Liver (tissue), 9 donors: ENCODE measurements around the gene CDK17. TPM values are rescaled to one million over a fixed set of nuclear protein-coding genes. Genes with fewer than 3 reads are reported as not detected.

ENCODE experiments used
- DNase-seq: peaks from one replicate; pipeline ENCODE4 v3.0.0-alpha.2; 2017; ENCODE audit warnings: low spot score
- H3K27ac ChIP-seq, 2 donors: one replicate each; pipeline ENCODE4 v1.7.0; 2013; ENCODE audit warnings: inconsistent platforms in 2 of 2, low read length in 2 of 2, control low read depth in 1 of 2, low read depth in 1 of 2, mild to moderate bottlenecking in 1 of 2
- H3K27me3 ChIP-seq, 4 donors: one replicate each; pipeline versions ENCODE4 v1.6.1 to v1.7.0; 2013; ENCODE audit warnings: low read length in 3 of 4, inconsistent platforms in 1 of 4, mild to moderate bottlenecking in 1 of 4, moderate library complexity in 1 of 4; ENCODE audit not compliant: control insufficient read depth in 4 of 4, insufficient read depth in 4 of 4
- H3K36me3 ChIP-seq, 4 donors: one replicate each; pipeline versions ENCODE4 v1.6.1 to v1.7.0; 2013; ENCODE audit warnings: low read length in 3 of 4, mild to moderate bottlenecking in 3 of 4, low read depth in 1 of 4, moderate library complexity in 1 of 4; ENCODE audit not compliant: control insufficient read depth in 4 of 4, insufficient read depth in 3 of 4
- H3K4me1 ChIP-seq, 4 donors: one replicate each; pipeline versions ENCODE4 v1.6.1 to v1.7.0; 2013; ENCODE audit warnings: low read length in 3 of 4, mild to moderate bottlenecking in 3 of 4, moderate library complexity in 1 of 4; ENCODE audit not compliant: control insufficient read depth in 4 of 4, insufficient read depth in 4 of 4
- H3K4me3 ChIP-seq, 3 donors: one replicate each; pipeline versions ENCODE4 v1.6.1 to v1.7.0; 2013; ENCODE audit warnings: low read length in 3 of 3, control low read depth in 1 of 3, low read depth in 1 of 3, mild to moderate bottlenecking in 1 of 3
- H3K9ac ChIP-seq, 2 donors: one replicate each; pipeline ENCODE4 v1.7.0; 2013; ENCODE audit warnings: low read length in 2 of 2, mild to moderate bottlenecking in 2 of 2, moderate library complexity in 2 of 2, control low read depth in 1 of 2, low read depth in 1 of 2
- H3K9me3 ChIP-seq, 4 donors: one replicate each; pipeline versions ENCODE4 v1.6.1 to v1.7.0; 2013; ENCODE audit warnings: low read length in 3 of 4; ENCODE audit not compliant: control insufficient read depth in 4 of 4
- CTCF ChIP-seq: fragments of 150-350 bp; IDR thresholded peaks from 2 replicates; pipeline ENCODE4 v1.5.1; 2017; ENCODE audit warnings: improper control_type of control experiment, low read depth, low read length; ENCODE audit not compliant: missing input control
- EGR1 ChIP-seq, 2 donors: IDR thresholded peaks; 2 replicates each; pipeline ENCODE4 v1.6.1; 2016 to 2018; ENCODE audit warnings: antibody characterized with exemption in 2 of 2, low read depth in 2 of 2
- FOXA1 ChIP-seq: IDR thresholded peaks from 2 replicates; pipeline ENCODE4 v1.6.1; 2016; ENCODE audit warnings: antibody characterized with exemption
- FOXA2 ChIP-seq: IDR thresholded peaks from 2 replicates; pipeline ENCODE4 v1.6.1; 2016; ENCODE audit warnings: antibody characterized with exemption
- GABPA ChIP-seq, 2 donors: IDR thresholded peaks in 1 of 2; conservative IDR thresholded peaks in 1 of 2; 2 replicates each; pipeline ENCODE4 v1.6.1; 2016; ENCODE audit warnings: antibody characterized with exemption in 2 of 2, mild to moderate bottlenecking in 1 of 2, moderate library complexity in 1 of 2
- HNF4A ChIP-seq, 2 donors: conservative IDR thresholded peaks; 2 replicates each; pipeline ENCODE4 v1.6.1; 2016; ENCODE audit warnings: antibody characterized with exemption in 2 of 2, mild to moderate bottlenecking in 2 of 2
- HNF4G ChIP-seq: IDR thresholded peaks from 2 replicates; pipeline ENCODE4 v1.6.1; 2016; ENCODE audit warnings: antibody characterized with exemption
- JUND ChIP-seq, 2 donors: IDR thresholded peaks; 2 replicates each; pipeline ENCODE4 v1.6.1; 2016; ENCODE audit warnings: antibody characterized with exemption in 2 of 2
- MAX ChIP-seq: IDR thresholded peaks from 2 replicates; pipeline ENCODE4 v1.6.1; 2016; ENCODE audit warnings: antibody characterized with exemption
- RAD21 ChIP-seq, 2 donors: IDR thresholded peaks; 2 replicates each; pipeline ENCODE4 v1.6.1; 2016; ENCODE audit warnings: antibody characterized with exemption in 2 of 2, mild to moderate bottlenecking in 2 of 2
- REST ChIP-seq: IDR thresholded peaks from 2 replicates; pipeline ENCODE4 v1.6.1; 2016; ENCODE audit warnings: antibody characterized with exemption, mild to moderate bottlenecking
- RXRA ChIP-seq, 2 donors: IDR thresholded peaks; 2 replicates each; pipeline ENCODE4 v1.6.1; 2017 to 2018; ENCODE audit warnings: antibody characterized with exemption in 2 of 2, mild to moderate bottlenecking in 1 of 2
- SP1 ChIP-seq: IDR thresholded peaks from 2 replicates; pipeline ENCODE4 v1.6.1; 2018; ENCODE audit warnings: antibody characterized with exemption, mild to moderate bottlenecking
- TAF1 ChIP-seq: conservative IDR thresholded peaks from 2 replicates; pipeline ENCODE4 v1.6.1; 2016; ENCODE audit warnings: antibody characterized with exemption, mild to moderate bottlenecking
- YY1 ChIP-seq: IDR thresholded peaks from 2 replicates; pipeline ENCODE4 v1.6.1; 2016; ENCODE audit warnings: antibody characterized with exemption, mild to moderate bottlenecking
- WGBS: extraction: QIAGEN DNeasy Blood & Tissue Kit; methylation state at CpG from one replicate; pipeline ENCODE4 v1.1.7; 2013; 5-methylcytosine and 5-hydroxymethylcytosine counted together
- polyA plus RNA-seq, 2 donors: library from polyadenylated mRNA; stranded (reverse) in 1 of 2; unstranded in 1 of 2; fragments of 200-250 nt in 1 of 2; fragments of >200 nt in 1 of 2; fragmentation: Nextera tagmentation in 1 of 2; extraction: Ambion mirVana in 1 of 2; gene quantifications; one replicate each; pipeline versions ENCODE4 v1.2.1 to v1.2.3, GENCODE V29; 2013 to 2015
- total RNA-seq, 2 donors: library from RNA; depleted of rRNA; stranded (reverse); fragments of >200 nt; gene quantifications; one replicate each; pipeline ENCODE4 v1.2.3, GENCODE V29; 2014
- donor health status: healthy.
- donor health status: healthy.
- donor health status: healthy.
- donor health status: healthy.
- donor health status: healthy.

The CDK17 gene
- total and polyA plus RNA-seq, 4 donors: 4.8 to 25.2 (median 14.9) TPM

DNA sequence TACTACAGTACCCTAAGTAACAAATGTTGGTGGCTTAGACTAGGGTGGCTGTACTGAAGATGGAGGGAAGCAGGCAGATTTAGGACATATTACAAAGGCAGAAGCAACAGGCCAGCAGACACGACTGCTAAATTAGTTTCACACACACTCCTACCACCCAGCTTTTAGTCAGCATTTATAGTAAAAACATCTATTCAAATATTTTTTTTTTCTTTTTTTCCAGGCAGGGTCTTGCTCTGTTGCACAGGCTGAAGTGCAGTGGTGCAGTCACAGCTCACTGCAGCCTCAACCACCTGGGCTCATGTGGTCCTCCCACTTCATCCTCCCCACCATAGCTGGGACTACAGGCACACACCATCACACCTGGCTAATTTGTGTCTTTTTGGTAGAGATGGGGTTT is 72.9 kb downstream of the CDK17 start (continued):
- TF ChIP-seq CTCF (no peak), MAX (no peak), JUND (IDR thresholded peaks at IDR 0.05) (no peak), TAF1 (no peak), RXRA (IDR thresholded peaks at IDR 0.05) (no peak), HNF4A (conservative IDR thresholded peaks at IDR 0.05) (no peak)

DNA sequence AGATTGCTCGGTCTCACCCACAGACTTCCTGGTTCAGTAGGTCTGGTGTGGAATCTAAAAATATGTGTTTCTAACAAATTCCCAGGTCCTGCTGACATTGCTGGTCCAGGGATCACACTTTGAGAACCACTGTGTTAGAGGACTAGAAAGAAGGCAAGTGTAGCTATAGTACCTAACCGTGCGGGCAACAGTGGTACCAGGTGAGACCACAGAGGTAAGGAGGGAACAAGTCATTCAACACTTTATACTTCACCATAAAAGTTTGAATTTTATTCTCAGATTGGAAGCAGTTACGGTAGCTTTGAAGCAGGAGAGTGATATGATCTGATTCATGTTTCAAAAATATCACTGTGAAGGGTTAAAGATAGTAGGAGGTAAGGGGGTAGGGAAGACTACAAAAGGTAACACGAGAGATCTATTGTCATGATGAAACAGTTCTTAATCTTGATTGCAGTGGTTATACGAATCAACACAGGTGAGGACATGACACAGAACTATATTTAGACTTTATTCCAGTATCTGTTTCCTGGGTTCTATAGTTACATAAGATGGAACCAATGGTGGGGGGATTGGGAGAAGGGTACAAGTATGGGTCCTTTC is 73.5 kb downstream of the CDK17 start:
- H3K9ac ChIP-seq: no peak overlapping the region
- DNase-seq: no peak
- TF ChIP-seq REST (no peak), HNF4G (no peak), EGR1 (IDR thresholded peaks at IDR 0.05; ENCODE audit: low read depth in 2 of 2) (no peak), MAX (no peak), SP1 (no peak), HNF4A (conservative IDR thresholded peaks at IDR 0.05) (no peak), FOXA2 (no peak), CTCF (no peak), YY1 (no peak), FOXA1 (no peak), JUND (IDR thresholded peaks at IDR 0.05) (no peak), RAD21 (IDR thresholded peaks at IDR 0.05) (no peak), GABPA (IDR thresholded peaks at IDR 0.05 in 1 of 2, conservative IDR thresholded peaks at IDR 0.05 in 1 of 2) (no peak)
- no peaks in the 10 kb centered on the region for H3K9me3 ChIP-seq
- H3K36me3 ChIP-seq: peaks cover 0 to 8% (median 5%) of the 10 kb centered on the region in 4 donors
- no peak overlapping the region for H3K27ac ChIP-seq
- H3K4me1 ChIP-seq: no peaks in the 10 kb centered on the region
- no peaks in the 10 kb centered on the region for H3K27me3 ChIP-seq
- WGBS: 82% methylated on average over 6 of the region's 6 CpGs
- no peak overlapping the region for H3K4me3 ChIP-seq
